BLaER1 treated with 17β-estradiol and CSF1 and Interleukin-3, amounts not matched to agents 10 nM and 100 nM (cell line): Measurements from ENCODE around the gene TBX3.
A peak's percentile ranks its signal among the peaks of the same experiment; 100 is the strongest.

Experiments used
- H3K27ac ChIP-seq, 11 experiments: shearing (Covaris generic); formaldehyde crosslinking; 2 replicates each; pipeline ENCODE4 v1.8.1; 2022
- H3K27me3 ChIP-seq, 11 experiments: shearing (Covaris generic); formaldehyde crosslinking; 2 replicates each; pipeline ENCODE4 v1.8.1; 2022
- H3K36me3 ChIP-seq, 11 experiments: shearing (Covaris generic); formaldehyde crosslinking; 2 replicates each; pipeline ENCODE4 v1.8.1; 2022
- H3K4me1 ChIP-seq, 10 experiments: shearing (Covaris generic); formaldehyde crosslinking; 2 replicates each; pipeline ENCODE4 v1.8.1; 2022
- H3K4me2 ChIP-seq, 11 experiments: shearing (Covaris generic); formaldehyde crosslinking; 2 replicates each; pipeline ENCODE4 v1.8.1; 2022
- H3K4me3 ChIP-seq, 10 experiments: shearing (Covaris generic); formaldehyde crosslinking; 2 replicates each; pipeline ENCODE4 v1.8.1; 2022
- H3K9ac ChIP-seq, 11 experiments: shearing (Covaris generic); formaldehyde crosslinking; 2 replicates each; pipeline ENCODE4 v1.8.1; 2022
- H3K9me3 ChIP-seq, 11 experiments: shearing (Covaris generic); formaldehyde crosslinking; replicated peaks in 1 of 11; 2 replicates each; pipeline ENCODE4 v1.8.1; 2022
- H4K20me1 ChIP-seq, 11 experiments: shearing (Covaris generic); formaldehyde crosslinking; 2 replicates each; pipeline ENCODE4 v1.8.1; 2022
- Cebpa-rat ChIP-seq, 11 experiments: shearing (Covaris generic); IDR thresholded peaks; 2 replicates each; pipeline ENCODE4 v1.8.1; 2022

The TBX3 gene

GRCh38 chr12:114670291-114670980, 13.5 kb downstream of the TBX3 start:
- no peak overlapping the region for H3K4me3 ChIP-seq
- peaks cover 0 to 23% (median 0%) of the 10 kb centered on the region in 11 experiments; a peak in 8 of 22 replicates for H3K36me3 ChIP-seq
- no peak overlapping the region for H3K27ac ChIP-seq
- H4K20me1 ChIP-seq, result peaks cover 13 to 84% (median 64%) of the 10 kb centered on the region in 11 experiments; a peak in 20 of 22 replicates
- peak overlapping the region in 2 of 11 experiments; percentile 36 to 45; a peak in 3 of 22 replicates for H3K4me2 ChIP-seq
- peaks cover 0 to 5% (median 0%) of the 10 kb centered on the region in 11 experiments; a peak in 2 of 22 replicates for H3K9me3 ChIP-seq
- H3K4me1 ChIP-seq, result peaks cover 18 to 48% (median 30%) of the 10 kb centered on the region in 10 experiments
- peaks cover 99 to 100% (median 100%) of the 10 kb centered on the region in 11 experiments for H3K27me3 ChIP-seq
- no peak for TF ChIP-seq Cebpa-rat (IDR thresholded peaks at IDR 0.05)
- no peak overlapping the region for H3K9ac ChIP-seq

GRCh38 chr12:114669401-114670290, 14.3 kb downstream of the TBX3 start:
- H3K9ac ChIP-seq, result no peak overlapping the region

DNA sequence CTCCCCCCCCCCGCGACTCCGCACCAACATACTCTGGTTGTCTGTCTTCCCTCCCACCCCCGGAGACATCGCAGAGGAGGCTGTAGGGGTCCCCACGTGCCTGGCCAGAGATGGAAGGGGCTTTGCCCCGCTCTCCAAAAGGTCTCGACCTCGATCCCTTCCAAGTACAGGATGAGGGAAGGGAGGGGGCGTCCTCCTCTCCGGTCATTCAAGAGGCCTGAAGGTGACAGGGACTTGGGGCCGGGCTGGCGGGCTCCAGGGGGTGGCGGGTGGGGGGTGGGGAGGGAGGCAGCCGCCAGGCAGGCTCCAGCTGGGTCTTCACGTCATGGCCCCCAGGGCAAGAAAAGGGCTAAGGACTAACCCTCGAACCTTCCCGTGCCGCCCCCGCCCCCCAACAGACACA, 15.1 kb downstream of the TBX3 start:
- no peak overlapping the region for H3K9ac ChIP-seq
- peaks cover 99 to 100% (median 100%) of the 10 kb centered on the region in 11 experiments for H3K27me3 ChIP-seq
- H3K9me3 ChIP-seq, result no peaks in the 10 kb centered on the region; a peak in 1 of 22 replicates
- no peak for TF ChIP-seq Cebpa-rat (IDR thresholded peaks at IDR 0.05)
- no peak overlapping the region for H3K4me3 ChIP-seq
- H3K36me3 ChIP-seq, result peaks cover 0 to 14% (median 0%) of the 10 kb centered on the region in 11 experiments; a peak in 3 of 22 replicates
- peaks cover 13 to 79% (median 62%) of the 10 kb centered on the region in 11 experiments; a peak in 20 of 22 replicates for H4K20me1 ChIP-seq
- H3K4me1 ChIP-seq, result peaks cover 18 to 49% (median 30%) of the 10 kb centered on the region in 10 experiments
- no peak overlapping the region for H3K27ac ChIP-seq
- H3K4me2 ChIP-seq, result no peak overlapping the region

More at GRCh38 chr12:114669401-114670290, 14.3 kb downstream of the TBX3 start:
- Histone ChIP-seq H3K4me1 (peaks cover 18 to 49% (median 30%) of the 10 kb centered on the region in 10 experiments), H3K27me3 (peaks cover 99 to 100% (median 100%) of the 10 kb centered on the region in 11 experiments), H3K4me2 (peak overlapping the region in 2 of 11 experiments; percentile 36 to 45; a peak in 1 of 22 replicates), H3K4me3 (no peak overlapping the region), H3K9me3 (peaks cover 0 to 4% (median 0%) of the 10 kb centered on the region in 11 experiments; a peak in 2 of 22 replicates), H3K27ac (no peak overlapping the region), H3K36me3 (peaks cover 0 to 22% (median 0%) of the 10 kb centered on the region in 11 experiments; a peak in 8 of 22 replicates), H4K20me1 (peaks cover 13 to 83% (median 64%) of the 10 kb centered on the region in 11 experiments; a peak in 20 of 22 replicates)
- no peak for TF ChIP-seq Cebpa-rat (IDR thresholded peaks at IDR 0.05)

DNA sequence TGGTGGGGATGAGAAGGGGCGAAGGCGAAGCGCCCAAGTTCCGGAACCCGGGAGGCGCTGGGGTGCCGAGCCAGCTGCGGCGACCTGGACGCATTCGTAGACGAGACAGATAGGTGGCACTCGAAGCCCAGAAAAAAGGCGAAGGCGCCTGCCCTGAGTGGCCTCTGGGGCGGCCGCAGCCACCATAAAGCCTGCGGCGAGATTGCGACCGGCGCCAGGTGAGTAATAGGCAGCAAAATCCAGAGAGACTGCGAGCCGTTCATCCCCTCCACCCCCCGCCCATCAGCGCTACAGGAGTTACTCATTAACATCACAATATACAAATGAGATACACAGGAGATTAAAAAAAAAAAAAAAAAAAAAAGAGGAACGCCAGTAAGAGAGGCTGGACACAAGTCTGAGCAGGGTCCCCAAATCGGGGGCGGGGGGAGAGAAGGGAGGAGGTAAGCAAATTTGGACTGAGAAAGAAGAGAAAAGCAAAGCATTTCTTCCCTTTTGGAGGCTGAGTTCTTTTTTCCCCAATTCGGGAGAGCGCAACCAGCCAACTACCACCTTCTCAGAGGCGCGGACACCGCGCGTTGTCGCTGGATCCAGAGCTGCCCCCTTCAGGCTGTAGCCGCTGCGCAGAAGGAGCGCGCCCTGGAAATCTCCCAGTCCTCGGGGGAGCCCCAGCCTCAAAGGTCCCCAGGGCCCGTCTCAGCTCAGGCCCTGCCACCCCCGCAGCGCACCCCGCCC, 15.7 kb downstream of the TBX3 start:
- H3K4me2 ChIP-seq, result peak overlapping the region; percentile 41 to 89 (median 61)
- no peak overlapping the region for H3K27ac ChIP-seq
- peaks cover 0 to 8% (median 0%) of the 10 kb centered on the region in 11 experiments; a peak in 2 of 22 replicates for H3K36me3 ChIP-seq
- H3K27me3 ChIP-seq, result peaks cover 99 to 100% (median 100%) of the 10 kb centered on the region in 11 experiments
- peaks cover 13 to 80% (median 63%) of the 10 kb centered on the region in 11 experiments; a peak in 20 of 22 replicates for H4K20me1 ChIP-seq
- no peaks in the 10 kb centered on the region; a peak in 1 of 22 replicates for H3K9me3 ChIP-seq
- no peak for TF ChIP-seq Cebpa-rat (IDR thresholded peaks at IDR 0.05)
- peaks cover 18 to 43% (median 30%) of the 10 kb centered on the region in 10 experiments for H3K4me1 ChIP-seq
- peak overlapping the region in 5 of 10 experiments; percentile 2 to 49 (median 42); a peak in 6 of 20 replicates for H3K4me3 ChIP-seq
- no peak overlapping the region for H3K9ac ChIP-seq

GRCh38 chr12:114667669-114668150, 16.3 kb downstream of the TBX3 start:
- TF ChIP-seq Cebpa-rat (IDR thresholded peaks at IDR 0.05), result no peak
- H4K20me1 ChIP-seq, result peaks cover 8 to 80% (median 59%) of the 10 kb centered on the region in 11 experiments; a peak in 20 of 22 replicates
- no peaks in the 10 kb centered on the region; a peak in 1 of 22 replicates for H3K9me3 ChIP-seq
- H3K4me2 ChIP-seq, result peak overlapping the region; percentile 41 to 89 (median 61); a peak in 21 of 22 replicates
- peaks cover 18 to 40% (median 30%) of the 10 kb centered on the region in 10 experiments; a peak in 19 of 20 replicates for H3K4me1 ChIP-seq
- H3K4me3 ChIP-seq, result peak overlapping the region in 4 of 10 experiments; percentile 36 to 49 (median 44); a peak in 6 of 20 replicates
- no peak overlapping the region for H3K27ac ChIP-seq
- H3K36me3 ChIP-seq, result peaks cover 0 to 8% (median 0%) of the 10 kb centered on the region in 11 experiments; a peak in 2 of 22 replicates
- peaks cover 99 to 100% (median 100%) of the 10 kb centered on the region in 11 experiments for H3K27me3 ChIP-seq
- H3K9ac ChIP-seq, result no peak overlapping the region

GRCh38 chr12:114666746-114667668, 17.0 kb downstream of the TBX3 start:
- no peak for TF ChIP-seq Cebpa-rat (IDR thresholded peaks at IDR 0.05)
- Histone ChIP-seq H4K20me1 (peaks cover 7 to 75% (median 56%) of the 10 kb centered on the region in 11 experiments; a peak in 20 of 22 replicates), H3K27ac (no peak overlapping the region), H3K4me1 (peaks cover 18 to 40% (median 30%) of the 10 kb centered on the region in 10 experiments; a peak in 19 of 20 replicates), H3K9me3 (no peaks in the 10 kb centered on the region; a peak in 1 of 22 replicates), H3K4me3 (0 out of 20 replicates have a peak overlapping the region, but pooled peaks of 3 of the 10 experiments have one; percentile 42 to 49 (median 45)), H3K36me3 (peaks cover 0 to 5% (median 0%) of the 10 kb centered on the region in 11 experiments; a peak in 2 of 22 replicates), H3K9ac (no peak overlapping the region), H3K27me3 (peaks cover 92 to 98% (median 94%) of the 10 kb centered on the region in 11 experiments), H3K4me2 (peak overlapping the region in 9 of 11 experiments; percentile 18 to 89 (median 70); a peak in 16 of 22 replicates)
